T47D (cell line): ENCODE results near the gene MYRFL.
"Not testable (repeated sequence)": the region's sequence is repeated elsewhere in the genome, so short reads cannot be mapped to it uniquely, and the experiment has no call there.

Experiments
- DNase-seq, 2 experiments: peaks; one replicate each; pipeline versions ENCODE4 v3.0.0 to v3.0.0-alpha.2; 2011 to 2012; ENCODE audit warnings: low read depth in 1 of 2, low spot score in 1 of 2
- JUND ChIP-seq: IDR thresholded peaks from 2 replicates; pipeline ENCODE4 v1.6.1; 2012; ENCODE audit warnings: low read depth
- in situ Hi-C: cut with HindIII; loops from 2 replicates; pipeline ENCODE4 v1.10.0; 2016; ENCODE audit warnings: low sequenced_read_pairs, low pct_unique_long_range_greater_than_20kb

MYRFL gene

DNA sequence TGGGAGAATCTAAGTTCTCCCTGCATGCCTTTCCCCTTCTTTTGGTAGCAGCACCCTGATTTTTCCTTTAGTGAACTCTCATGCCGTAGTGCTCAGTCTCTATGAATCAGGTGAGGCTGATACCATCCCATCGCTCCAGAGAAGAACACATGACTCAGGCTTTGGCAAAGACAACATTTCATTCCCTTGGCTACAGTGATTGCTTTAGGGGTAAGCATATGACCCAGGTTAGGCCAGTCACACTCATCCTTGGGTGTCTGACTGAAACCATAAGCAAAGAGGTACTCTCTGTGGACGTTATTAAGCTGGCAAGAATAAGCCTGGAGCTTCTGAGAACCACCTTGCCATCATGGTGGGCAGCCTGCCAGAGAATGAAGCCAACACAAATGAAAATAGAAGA lies 141.8 kb downstream of the MYRFL start:
- in situ Hi-C loops = no loop called here
- DNase-seq = no peak
- no peak for TF ChIP-seq JUND

- in situ Hi-C loops = no loop called here
- TF ChIP-seq JUND = no peak
Observed at GRCh38 chr12:69969011-69969410, 144.0 kb downstream of the MYRFL start.

DNA sequence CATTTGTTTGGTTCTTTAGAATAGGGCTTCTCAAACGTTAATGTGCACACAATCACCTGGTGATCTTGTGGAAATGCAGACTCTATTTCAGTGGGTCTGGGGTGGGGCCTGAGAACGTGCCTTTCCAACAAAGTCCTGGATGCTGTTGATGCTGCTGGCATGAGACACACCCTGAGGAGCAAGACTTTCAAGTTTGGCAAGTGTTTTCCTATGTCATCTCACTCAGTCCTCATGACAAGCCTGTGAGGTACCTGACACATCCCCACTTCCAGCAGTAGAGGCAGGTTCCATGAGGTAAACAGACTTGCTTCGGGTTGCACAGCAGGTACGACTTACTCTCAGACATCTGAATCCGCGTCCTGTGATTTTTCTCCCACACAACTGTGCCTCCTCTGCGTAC lies 147.1 kb downstream of the MYRFL start:
- TF ChIP-seq JUND = no peak
- DNase-seq = peak in 1 of 2 experiments; percentile 38
- in situ Hi-C loops = no loop called here

More at GRCh38 chr12:69969011-69969410, 144.0 kb downstream of the MYRFL start:
- DNase-seq = no peak

DNA sequence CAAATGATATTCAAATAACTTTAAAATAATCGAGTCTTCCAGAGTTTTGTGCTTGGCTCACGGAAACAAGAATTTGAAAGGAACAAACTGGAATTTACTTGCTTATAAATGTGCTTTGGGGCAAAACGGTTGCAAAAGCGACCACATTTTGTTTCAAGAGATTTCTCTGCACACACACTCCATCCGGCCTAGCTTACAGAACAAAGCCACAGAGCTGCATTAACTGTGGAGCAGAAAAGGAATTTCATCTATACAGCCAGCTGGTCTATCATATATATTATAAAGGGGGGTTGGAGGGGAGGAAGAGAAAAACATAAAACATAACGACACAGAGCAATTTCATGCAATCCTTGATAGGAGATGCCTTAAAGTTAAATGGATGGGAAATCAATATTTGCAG lies 153.0 kb downstream of the MYRFL start:
- no peak for DNase-seq
- in situ Hi-C loops = no loop called here
- no peak for TF ChIP-seq JUND

DNA sequence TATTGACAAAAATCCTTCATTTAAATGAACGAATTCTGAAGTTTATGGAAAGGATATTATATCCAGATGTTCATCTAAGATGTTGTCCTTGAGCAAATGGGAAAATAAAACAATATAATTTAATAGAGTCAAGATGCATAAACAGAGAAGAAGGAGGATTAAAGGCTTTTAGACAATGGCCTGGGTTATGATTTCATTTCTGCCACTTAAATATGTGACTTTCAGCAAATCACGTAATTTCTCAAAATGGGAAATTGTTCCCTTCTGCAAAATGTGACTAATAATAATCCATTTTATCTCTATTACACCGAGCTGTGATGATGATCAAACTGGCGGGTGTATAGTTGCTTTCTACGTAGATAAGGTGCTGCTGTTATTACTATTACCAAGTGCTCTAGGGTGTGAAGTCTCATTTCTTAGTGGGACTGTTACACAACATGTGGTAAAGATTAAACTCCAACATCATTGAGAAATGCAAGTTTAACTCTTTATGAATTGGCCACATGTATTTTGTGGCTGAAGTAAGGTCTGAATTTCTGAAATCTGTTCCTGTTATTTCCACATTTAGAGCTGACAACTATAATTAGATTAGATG lies 157.0 kb downstream of the MYRFL start:
- no peak for TF ChIP-seq JUND
- no peak for DNase-seq
- in situ Hi-C loops = no loop called here

DNA sequence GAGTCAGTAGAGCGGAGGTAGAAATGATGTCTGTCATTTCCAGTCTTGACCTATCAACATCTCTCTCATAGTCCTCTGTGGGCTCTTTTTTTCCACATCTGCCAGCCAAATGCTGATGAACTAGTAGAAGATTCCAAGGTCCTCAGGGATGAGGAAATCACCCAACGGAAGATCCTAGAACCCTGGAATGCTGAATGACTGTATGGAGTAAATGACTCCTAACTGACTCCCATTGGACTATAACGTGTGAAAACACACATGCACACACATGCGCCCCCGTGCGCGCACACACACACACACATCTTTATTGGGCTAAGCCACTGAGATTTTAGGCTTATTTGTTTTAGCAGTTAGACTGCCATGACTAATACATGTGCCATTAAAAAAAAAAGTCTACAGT lies 159.2 kb downstream of the MYRFL start:
- no peak for TF ChIP-seq JUND
- DNase-seq = no peak
- in situ Hi-C loops = no loop called here

DNA sequence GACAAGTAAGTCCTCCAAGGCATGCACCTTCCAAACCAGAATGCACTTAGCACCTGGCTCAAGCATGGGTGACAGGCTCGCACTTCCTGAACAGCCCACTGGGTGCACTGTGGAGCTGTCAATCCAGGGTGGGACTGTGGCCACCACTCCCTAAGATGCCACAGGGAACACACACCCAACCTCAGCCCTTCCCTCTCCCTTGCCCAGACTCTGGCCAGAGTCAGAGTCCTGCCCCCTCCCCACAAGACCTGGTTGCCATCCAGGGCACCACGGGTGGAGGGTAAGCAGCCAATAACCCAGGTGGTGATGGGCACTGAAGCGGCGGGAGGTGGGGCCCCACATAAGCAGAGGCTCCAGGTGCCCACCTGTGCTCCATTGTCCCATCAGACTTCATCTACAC lies 160.6 kb downstream of the MYRFL start:
- in situ Hi-C loops = no loop called here
- DNase-seq = peak in 1 of 2 experiments; percentile 46
- no peak for TF ChIP-seq JUND

GRCh38 chr12:69986114-69986513 lies 161.1 kb downstream of the MYRFL start:
- no peak for TF ChIP-seq JUND
- in situ Hi-C loops = no loop called here
- no peak for DNase-seq

GRCh38 chr12:69987579-69988091 lies 162.6 kb downstream of the MYRFL start:
- DNase-seq = peak in 1 of 2 experiments; percentile 57
- in situ Hi-C loops = no loop called here

DNA sequence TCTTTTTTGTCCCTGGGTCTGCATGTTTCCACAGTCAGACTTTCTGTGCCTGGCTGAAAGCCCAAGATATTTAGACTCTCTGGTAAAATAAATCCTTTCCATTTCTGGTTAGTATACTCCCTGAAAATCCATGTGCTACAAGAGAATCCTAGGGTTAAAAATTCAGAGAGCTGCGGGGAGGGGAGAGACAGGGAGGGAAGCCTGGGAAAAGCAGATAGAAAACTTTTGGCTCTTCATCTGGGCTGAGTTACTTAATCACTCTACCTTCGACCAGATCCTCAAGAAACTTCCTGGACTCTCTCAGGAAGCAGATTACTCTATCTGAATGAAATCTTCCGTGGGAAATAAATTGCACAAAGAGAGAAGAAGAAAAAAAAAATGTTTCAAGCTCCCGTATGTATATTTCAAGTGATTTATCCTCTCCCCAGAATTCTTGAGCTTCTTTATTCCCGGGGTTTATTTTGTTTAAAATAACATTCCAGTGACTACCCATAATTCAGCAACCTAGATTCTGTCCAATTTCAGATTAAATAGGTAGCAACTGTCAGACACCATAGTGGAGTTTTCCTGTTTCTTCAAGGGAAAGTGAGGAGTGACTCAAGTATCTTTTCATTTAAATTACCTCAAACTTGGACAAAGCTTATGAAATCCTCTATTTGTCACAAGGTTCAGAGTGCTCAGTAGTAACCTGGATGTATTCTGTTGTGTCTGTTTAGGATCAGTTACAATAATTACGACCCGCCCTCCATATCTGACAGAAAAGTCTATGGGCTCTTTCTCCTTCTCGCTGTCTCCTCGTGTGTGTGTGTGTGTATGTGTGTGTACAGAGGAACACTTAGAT lies 163.7 kb downstream of the MYRFL start:
- in situ Hi-C loops = no loop called here
- TF ChIP-seq JUND = no peak
- DNase-seq = no peak

More at GRCh38 chr12:69987579-69988091, 162.6 kb downstream of the MYRFL start:
- TF ChIP-seq JUND = no peak

- in situ Hi-C loops = no loop called here
- peak in 1 of 2 experiments; percentile 44 for DNase-seq
- no peak for TF ChIP-seq JUND
Observed at GRCh38 chr12:69991690-69992288, 166.8 kb downstream of the MYRFL start.

DNA sequence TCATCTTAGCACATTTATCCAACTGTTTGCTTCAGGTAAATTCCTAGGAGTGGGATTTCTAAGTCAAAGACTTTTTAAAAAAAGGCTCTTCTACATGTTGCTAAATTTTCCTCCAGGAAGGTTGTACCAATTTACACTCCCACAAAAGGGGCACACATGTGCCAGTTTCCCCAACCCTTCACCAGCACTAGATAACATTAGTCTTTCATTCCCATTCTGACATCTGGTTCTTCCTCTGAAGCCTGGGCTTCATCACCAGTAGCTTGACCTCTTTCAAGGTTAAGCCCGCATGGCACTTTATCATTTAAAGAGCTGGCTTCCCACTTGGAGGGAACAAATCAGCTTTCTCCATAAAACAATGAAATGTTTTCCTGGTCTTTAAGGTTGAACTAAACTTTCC lies 168.4 kb downstream of the MYRFL start:
- DNase-seq = no peak
- in situ Hi-C loops = no loop called here
- TF ChIP-seq JUND = no peak

- DNase-seq, in situ Hi-C loops: not testable (repeated sequence)
Observed at GRCh38 chr12:69994086-69994485, 169.1 kb downstream of the MYRFL start.
